CD4-positive, alpha-beta T cell treated with Interleukin-6 for 4 hours (primary cell): ENCODE results near the gene ITM2B.
A peak's percentile ranks its signal among the peaks of the same experiment; 100 is the strongest.

ENCODE experiments used
- DNase-seq: peaks from one replicate; pipeline ENCODE4 v3.0.0-alpha.2; 2020; ENCODE audit warnings: mixed read lengths

The ITM2B gene

GRCh38 chr13:48263196-48263595, 30.2 kb downstream of the ITM2B start:
- DNase-seq, result no peak

DNA sequence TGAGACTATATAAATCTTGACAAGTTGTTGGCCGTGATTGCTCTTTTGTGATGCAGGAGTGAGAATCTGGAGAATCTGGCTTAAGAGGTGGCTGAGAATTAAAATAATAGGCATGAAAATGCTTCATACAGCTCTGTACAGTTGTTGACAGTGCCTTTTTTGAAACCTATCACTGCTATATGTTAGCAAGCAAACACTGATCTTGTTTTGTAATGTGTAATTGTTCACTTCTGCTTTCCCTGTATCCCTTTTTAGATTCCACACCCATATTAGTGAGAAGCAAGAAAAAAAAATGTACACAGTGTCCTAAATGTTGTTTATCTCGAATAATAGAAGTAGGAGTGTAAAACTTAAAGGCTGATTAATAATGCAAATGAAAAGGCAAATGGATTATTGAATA, 31.1 kb downstream of the ITM2B start:
- DNase-seq, result no peak

DNA sequence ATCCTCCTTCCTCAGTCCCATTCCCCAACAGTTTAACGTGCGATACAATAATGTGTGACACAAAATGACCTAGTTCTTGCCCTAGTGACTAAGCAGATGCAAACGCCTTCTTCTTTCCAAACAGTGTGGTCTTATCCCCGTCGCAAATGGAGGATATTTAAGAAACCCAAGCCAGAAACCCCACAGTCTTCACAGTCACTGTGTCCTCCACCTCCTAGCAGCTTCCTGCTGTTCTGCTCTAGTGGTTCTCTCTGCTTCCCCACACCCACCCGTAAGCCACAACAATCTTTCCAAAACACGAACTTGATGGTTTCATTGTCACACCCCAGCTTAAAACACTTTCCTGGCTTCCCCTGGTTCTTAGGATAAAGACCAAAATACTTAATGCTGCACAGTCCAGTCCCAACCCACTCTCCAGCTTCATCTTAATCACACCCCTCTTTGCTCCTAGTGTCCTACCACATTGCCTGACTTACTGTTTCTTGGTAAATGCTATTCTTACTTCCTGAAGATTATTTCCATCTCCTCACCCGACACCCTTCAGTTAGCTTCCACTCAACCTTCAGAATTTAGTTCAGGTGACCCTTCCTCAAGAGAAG, 32.3 kb downstream of the ITM2B start:
- DNase-seq, result peak; percentile 10

GRCh38 chr13:48266150-48266549, 33.1 kb downstream of the ITM2B start:
- no peak for DNase-seq

- no peak for DNase-seq
Observed at GRCh38 chr13:48266701-48267639, 34.0 kb downstream of the ITM2B start.

- no peak for DNase-seq
Observed at GRCh38 chr13:48268019-48268418, 35.0 kb downstream of the ITM2B start.

DNA sequence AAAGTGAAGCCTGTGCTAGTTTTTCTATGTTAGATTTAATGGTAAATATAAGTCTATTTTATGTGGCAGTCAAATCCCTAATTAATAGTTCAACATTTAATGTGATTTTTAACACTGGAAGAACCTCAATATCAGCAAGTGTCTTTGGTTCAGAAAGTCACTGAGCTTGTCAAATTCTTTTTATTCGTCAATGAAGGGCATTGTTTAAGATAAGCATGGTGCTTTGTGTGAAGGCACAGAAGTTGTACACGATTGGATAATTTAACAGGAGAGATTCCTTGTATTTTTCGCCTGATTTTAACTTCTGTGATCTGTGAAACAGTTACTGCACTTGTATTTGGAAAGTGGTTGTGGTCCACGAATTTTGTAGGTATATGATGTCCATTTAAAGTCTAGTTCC, 40.3 kb downstream of the ITM2B start:
- no peak for DNase-seq

DNA sequence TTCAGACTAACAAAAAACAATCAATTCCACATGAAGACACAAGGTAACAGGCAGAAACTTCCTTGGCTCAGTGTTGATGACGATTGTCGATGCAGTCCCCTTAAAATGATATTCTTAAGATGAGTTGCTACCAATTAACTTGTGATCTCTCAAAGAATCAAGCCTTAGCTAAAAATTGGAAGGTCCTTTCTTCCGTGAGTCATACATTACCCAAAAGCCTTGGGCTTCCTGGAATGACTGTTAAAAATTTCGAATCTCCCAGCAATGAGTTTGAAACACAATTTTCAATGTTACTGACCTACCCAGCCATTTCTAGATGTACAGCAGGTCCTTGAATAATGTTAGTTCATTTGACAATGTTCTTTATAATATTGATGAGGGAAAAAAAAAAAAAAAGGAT, 42.5 kb downstream of the ITM2B start:
- no peak for DNase-seq

DNA sequence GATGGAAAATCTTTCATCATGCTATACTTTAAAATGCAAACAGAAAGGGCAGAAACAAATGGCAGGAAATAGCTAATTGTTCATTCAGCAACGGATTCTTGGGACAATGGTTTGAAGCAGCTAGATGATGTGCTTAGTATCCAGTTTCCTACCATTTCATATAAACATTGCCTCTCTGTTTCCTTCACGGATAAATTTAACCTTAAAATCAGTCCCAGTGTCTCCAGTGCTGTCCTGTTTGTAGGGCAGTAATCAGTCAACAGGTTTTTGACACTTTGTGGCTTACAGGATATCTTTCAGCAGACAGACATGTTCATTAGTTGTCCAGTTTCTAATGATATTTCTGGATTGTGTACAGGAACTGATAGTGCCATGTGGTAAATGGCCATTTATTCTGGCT, 45.8 kb downstream of the ITM2B start:
- DNase-seq, result no peak

DNA sequence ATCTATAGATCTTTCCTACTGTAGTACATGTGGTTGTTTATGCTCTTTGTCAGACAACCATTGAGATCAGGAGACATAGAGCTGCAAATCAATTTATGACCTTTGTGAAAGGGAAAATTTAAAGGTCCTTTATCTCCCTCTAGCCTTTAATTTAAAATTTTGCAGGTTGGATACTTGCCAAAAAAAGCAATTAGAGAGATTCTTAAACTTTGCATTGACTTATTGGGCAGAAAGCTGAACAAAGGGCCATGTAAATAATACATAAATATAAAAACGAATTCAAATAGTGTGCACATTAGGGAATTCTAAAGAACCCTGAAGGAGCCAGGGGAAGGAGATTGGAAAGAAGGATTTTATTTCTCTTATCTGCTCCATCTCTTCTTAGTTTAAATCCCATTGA, 48.5 kb downstream of the ITM2B start:
- no peak for DNase-seq

- DNase-seq, result no peak
Observed at GRCh38 chr13:48291730-48292129, 58.7 kb downstream of the ITM2B start.

GRCh38 chr13:48292650-48293049, 59.6 kb downstream of the ITM2B start:
- DNase-seq, result no peak

DNA sequence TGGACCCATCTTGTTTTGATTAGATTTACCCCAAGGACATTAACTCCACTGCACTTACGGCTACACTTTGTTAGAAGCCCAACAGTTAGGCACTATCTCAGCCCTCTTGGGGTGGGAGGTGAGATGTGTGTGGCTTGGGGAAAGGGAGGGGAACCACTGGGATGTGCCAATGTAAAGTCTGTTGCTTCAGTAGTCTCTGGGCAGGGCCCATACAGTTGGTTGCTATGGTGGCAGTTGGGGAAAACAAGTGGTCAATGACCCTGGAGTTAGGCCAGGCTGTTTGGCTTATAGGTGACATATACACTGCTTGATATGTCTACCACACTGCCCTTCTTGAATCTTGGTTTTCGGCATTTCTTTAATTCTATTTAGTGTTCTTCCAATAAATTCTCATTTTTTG, 61.6 kb downstream of the ITM2B start:
- DNase-seq, result no peak

DNA sequence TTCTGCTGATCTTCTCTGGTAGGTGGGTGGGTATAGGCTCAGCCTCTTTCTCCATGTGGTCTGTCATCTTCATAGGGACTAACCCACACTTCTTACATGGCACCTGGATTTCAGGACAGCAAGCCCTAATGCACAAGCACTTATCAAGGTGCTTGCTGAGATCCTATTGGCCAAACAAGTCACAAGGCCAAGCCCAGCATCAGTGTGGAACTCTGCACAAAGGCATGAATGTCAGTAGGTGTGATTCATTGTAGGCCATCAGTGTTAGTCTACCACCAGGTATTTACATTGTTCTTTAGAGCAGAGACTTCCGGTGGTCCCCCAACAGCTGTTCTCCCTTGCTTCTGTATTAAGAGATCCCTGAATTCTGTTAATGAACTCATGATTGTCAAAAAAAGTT, 62.3 kb downstream of the ITM2B start:
- no peak for DNase-seq

- no peak for DNase-seq
Observed at GRCh38 chr13:48296528-48296927, 63.5 kb downstream of the ITM2B start.

DNA sequence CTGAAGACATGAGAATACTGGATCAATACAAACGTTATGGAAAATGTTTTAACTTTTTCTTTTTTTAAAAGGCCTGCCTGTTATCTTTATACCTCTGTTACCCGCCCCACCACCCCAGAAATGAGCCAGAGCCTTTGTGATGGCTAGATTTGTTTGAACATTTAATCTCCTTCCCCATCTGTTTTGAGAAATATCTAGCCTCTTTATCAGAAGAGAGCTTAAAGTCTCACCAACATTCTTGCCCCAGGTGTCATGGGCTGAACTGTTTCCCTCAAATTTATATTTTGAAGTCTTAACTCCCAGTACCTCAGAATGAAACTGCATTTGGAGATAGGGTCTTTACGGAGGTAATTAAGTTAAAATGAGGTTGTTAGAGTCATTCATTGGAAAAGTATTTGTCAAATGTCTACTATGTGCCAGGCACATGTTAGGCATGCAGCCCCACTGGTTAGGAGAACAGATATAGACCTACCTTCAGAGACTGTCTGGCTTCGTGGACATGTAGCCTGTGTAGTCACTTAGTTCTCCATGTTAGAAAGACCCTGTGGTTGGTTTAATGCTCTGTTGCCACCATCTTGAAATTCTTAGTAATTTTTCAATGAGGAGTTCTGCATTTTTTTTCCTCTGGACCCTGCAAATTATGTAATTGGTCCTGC, 64.3 kb downstream of the ITM2B start:
- no peak for DNase-seq

GRCh38 chr13:48299591-48299990, 66.6 kb downstream of the ITM2B start:
- DNase-seq, result no peak

- DNase-seq, result no peak
Observed at GRCh38 chr13:48302871-48303358, 69.9 kb downstream of the ITM2B start.

- peak; percentile 91 for DNase-seq
Observed at GRCh38 chr13:48303359-48304142, 70.5 kb downstream of the ITM2B start, which contains the start of gene RB1. TSS of gene RB1 (plus strand) at chr13:48303751. CDS start at chr13:48303913, 162 bp downstream.

- DNase-seq, result peak; percentile 31
Observed at GRCh38 chr13:48304143-48304876, 71.3 kb downstream of the ITM2B start.

GRCh38 chr13:48311223-48311622, 78.2 kb downstream of the ITM2B start:
- DNase-seq, result no peak
